DOHH2 (cell line): ENCODE data around the gene RAD51B.

Experiments
- H3F3A ChIP-seq: fragments of 200-600 bp; sonication (generic), shearing (Covaris generic); 2 replicates; pipeline ENCODE4 v1.6.0; 2016; ENCODE audit warnings: antibody characterized with exemption, mild to moderate bottlenecking; ENCODE audit not compliant: control insufficient read depth, insufficient read depth
- H3K27ac ChIP-seq: fragments of 200-600 bp; sonication (generic); 2 replicates; pipeline ENCODE4 v1.5.1; 2014; ENCODE audit warnings: low read depth, mild to moderate bottlenecking, low read length, moderate library complexity
- H3K27me3 ChIP-seq: fragments of 200-600 bp; sonication (generic); 2 replicates; pipeline ENCODE4 v1.6.1; 2014; ENCODE audit warnings: mild to moderate bottlenecking, low read length, mixed read lengths; ENCODE audit not compliant: control insufficient read depth
- H3K36me3 ChIP-seq: fragments of 200-600 bp; sonication (generic); 2 replicates; pipeline ENCODE4 v1.6.1; 2014; ENCODE audit warnings: mild to moderate bottlenecking, low read length, moderate library complexity, mixed read lengths; ENCODE audit not compliant: control insufficient read depth
- H3K4me1 ChIP-seq: fragments of 200-600 bp; sonication (generic); 2 replicates; pipeline ENCODE4 v1.6.1; 2014; ENCODE audit warnings: mild to moderate bottlenecking, low read length, mixed read lengths; ENCODE audit not compliant: control insufficient read depth
- H3K4me2 ChIP-seq: fragments of 200-600 bp; sonication (generic); 2 replicates; pipeline ENCODE4 v1.6.0; 2014; ENCODE audit warnings: mild to moderate bottlenecking, low read length, moderate library complexity
- H3K4me3 ChIP-seq: fragments of 200-600 bp; sonication (generic); 2 replicates; pipeline ENCODE4 v1.5.1; 2014; ENCODE audit warnings: mild to moderate bottlenecking, low read length, mixed read lengths
- H3K79me2 ChIP-seq: fragments of 200-600 bp; sonication (generic); 2 replicates; pipeline ENCODE4 v1.6.1; 2014; ENCODE audit warnings: mild to moderate bottlenecking, low read length, mixed read lengths; ENCODE audit not compliant: control insufficient read depth
- H3K9me2 ChIP-seq: fragments of 200-600 bp; sonication (generic); replicated peaks from 2 replicates; pipeline ENCODE4 v1.6.1; 2014; ENCODE audit warnings: mild to moderate bottlenecking, low read length, mixed read lengths; ENCODE audit not compliant: control insufficient read depth
- H3K9me3 ChIP-seq: fragments of 200-600 bp; sonication (generic); 2 replicates; pipeline ENCODE4 v1.6.1; 2014; ENCODE audit warnings: antibody characterized with exemption, low read length, mixed read lengths; ENCODE audit not compliant: control insufficient read depth, insufficient read depth
- H4K20me1 ChIP-seq: fragments of 200-600 bp; sonication (generic); 2 replicates; pipeline ENCODE4 v1.6.0; 2014; ENCODE audit warnings: low read depth, mild to moderate bottlenecking, antibody characterized with exemption, low read length, moderate library complexity; ENCODE audit not compliant: control insufficient read depth, insufficient read depth
- EZH2phosphoT487 ChIP-seq: fragments of 200-600 bp; sonication (generic); IDR thresholded peaks from 2 replicates; pipeline ENCODE4 v1.6.1; 2017; ENCODE audit warnings: borderline replicate concordance, mild to moderate bottlenecking, antibody characterized with exemption, low read length, moderate library complexity, mixed read lengths
- TF ChIP-seq, protein P1 (sequence below): fragments of 200-600 bp; sonication (generic); IDR thresholded peaks from one replicate; pipeline ENCODE4 v1.5.1; 2014; ENCODE audit warnings: antibody characterized with exemption, mild to moderate bottlenecking, low read depth, low read length; ENCODE audit not compliant: poor library complexity, severe bottlenecking

Gene RAD51B

DNA sequence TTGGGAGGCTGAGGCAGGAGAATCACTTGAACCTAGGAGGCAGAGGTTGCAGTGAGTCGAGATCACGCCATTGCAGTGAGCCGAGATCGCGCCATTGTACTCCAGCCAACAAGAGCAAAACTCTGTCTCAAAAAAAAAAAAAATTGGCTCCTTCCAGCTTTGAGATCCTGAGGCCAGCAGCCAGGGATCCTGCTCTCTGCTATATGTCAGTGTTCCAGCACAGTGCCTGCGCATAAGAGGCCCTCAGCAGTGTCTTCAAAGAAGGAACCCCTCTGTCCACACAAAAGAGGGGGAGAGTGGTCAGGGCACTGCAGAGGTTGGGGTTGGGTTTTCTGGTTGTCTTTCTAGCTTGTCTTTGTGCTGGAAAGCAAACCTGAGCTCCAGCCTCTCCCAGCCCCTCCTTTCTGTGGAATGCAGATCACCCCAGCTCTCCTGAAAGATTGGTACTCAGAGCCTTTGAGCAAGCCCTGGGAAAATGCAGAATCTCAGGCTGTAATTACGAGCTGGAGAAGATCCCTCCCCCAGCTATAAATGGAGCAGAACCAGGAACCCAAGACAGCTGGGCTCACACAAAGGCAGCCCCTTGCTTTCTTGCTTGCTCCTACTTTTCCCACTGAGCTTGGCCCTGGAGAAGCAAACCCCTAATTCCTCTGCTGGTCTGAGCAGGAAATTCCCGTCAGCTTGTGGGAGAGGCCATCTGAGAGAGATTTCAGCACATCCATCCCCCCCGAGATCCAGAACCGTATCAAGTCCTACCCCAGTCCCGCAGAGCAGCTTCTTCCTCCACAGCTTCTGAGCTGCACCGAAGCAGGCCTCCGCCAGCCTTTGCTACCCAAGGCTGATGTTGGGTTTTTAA is 767.5 kb downstream of the RAD51B start:
- H3K9me3 ChIP-seq: no peaks in the 10 kb centered on the region
- H3K4me1 ChIP-seq: no peaks in the 10 kb centered on the region
- no peaks in the 10 kb centered on the region for H4K20me1 ChIP-seq
- no peaks in the 10 kb centered on the region for H3K27me3 ChIP-seq
- no peak for TF ChIP-seq EZH2phosphoT487
- TF ChIP-seq, protein P1, sequence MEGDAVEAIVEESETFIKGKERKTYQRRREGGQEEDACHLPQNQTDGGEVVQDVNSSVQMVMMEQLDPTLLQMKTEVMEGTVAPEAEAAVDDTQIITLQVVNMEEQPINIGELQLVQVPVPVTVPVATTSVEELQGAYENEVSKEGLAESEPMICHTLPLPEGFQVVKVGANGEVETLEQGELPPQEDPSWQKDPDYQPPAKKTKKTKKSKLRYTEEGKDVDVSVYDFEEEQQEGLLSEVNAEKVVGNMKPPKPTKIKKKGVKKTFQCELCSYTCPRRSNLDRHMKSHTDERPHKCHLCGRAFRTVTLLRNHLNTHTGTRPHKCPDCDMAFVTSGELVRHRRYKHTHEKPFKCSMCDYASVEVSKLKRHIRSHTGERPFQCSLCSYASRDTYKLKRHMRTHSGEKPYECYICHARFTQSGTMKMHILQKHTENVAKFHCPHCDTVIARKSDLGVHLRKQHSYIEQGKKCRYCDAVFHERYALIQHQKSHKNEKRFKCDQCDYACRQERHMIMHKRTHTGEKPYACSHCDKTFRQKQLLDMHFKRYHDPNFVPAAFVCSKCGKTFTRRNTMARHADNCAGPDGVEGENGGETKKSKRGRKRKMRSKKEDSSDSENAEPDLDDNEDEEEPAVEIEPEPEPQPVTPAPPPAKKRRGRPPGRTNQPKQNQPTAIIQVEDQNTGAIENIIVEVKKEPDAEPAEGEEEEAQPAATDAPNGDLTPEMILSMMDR: no peak
- no peaks in the 10 kb centered on the region for H3K79me2 ChIP-seq
- H3F3A ChIP-seq: no peaks in the 10 kb centered on the region
- H3K9me2 ChIP-seq: no peaks in the 10 kb centered on the region
- no peaks in the 10 kb centered on the region for H3K36me3 ChIP-seq
- no peak overlapping the region for H3K4me2 ChIP-seq
- no peak overlapping the region for H3K27ac ChIP-seq
- no peak overlapping the region for H3K4me3 ChIP-seq

DNA sequence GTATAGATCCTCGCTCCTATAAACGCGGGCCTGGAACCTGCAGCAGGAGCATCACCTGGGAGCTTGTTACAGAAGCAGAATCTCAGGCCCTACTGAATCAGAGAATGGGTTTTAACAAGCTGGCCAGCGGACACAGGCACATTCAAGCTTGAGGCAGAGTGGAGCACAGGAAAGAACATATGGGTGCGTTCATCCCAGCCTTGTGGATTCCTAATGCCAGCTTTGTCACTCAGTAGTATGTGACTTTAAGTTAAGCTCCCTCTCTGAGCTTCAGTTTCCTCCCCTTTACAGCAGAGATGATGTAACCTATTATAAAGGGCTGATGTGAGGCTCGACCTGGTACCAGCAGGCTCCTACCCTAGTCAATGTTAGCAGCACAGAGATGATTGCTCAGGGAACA is 768.4 kb downstream of the RAD51B start:
- H3K27ac ChIP-seq: no peak overlapping the region
- H3K4me2 ChIP-seq: no peak overlapping the region

DNA sequence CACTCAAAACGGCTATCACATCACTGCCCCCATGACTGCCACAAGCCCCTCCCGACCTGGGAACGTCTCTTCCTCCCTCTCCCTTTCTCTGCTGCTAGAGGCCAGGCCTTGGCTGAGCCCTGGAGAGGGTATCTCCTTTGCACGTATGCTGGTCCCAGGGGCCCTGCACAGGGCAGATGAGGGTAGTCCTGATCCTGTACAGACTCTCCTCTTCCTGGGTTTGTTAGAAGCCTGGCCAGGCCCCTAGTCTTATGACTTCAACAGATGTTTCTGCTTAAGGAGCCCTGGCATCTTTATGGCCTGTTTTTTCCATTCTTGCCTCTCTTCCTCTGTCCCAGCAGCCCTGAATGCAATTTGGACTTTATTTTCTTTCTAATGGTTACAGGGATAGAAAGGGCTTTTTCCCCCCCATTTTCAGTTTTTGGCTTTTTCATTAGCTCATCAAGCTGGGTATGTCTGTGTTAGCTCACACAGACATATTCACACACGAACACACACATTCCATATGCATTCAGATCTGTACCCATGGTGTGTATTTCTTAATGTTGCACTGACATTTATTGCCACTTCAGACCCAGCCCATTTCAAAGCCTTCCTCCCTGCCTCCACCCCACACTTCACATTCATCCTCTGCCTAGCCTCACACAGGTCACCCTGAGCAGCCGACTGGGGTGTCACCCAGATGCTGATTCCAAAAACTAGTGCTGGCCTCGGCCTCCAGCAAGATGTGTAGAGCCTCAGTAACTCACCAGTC is 770.0 kb downstream of the RAD51B start:
- TF ChIP-seq EZH2phosphoT487: no peak
- TF ChIP-seq, protein P1: no peak
- Histone ChIP-seq H3K79me2 (no peaks in the 10 kb centered on the region), H3K27ac (no peak overlapping the region), H4K20me1 (no peaks in the 10 kb centered on the region), H3K9me3 (no peaks in the 10 kb centered on the region), H3F3A (no peaks in the 10 kb centered on the region), H3K27me3 (no peaks in the 10 kb centered on the region), H3K4me1 (peaks cover 15% of the 10 kb centered on the region), H3K4me3 (no peak overlapping the region), H3K36me3 (no peaks in the 10 kb centered on the region), H3K4me2 (no peak overlapping the region), H3K9me2 (no peaks in the 10 kb centered on the region)

More for the DNA sequence above, 768.4 kb downstream of the RAD51B start:
- H3K4me3 ChIP-seq: no peak overlapping the region
- no peaks in the 10 kb centered on the region for H3K4me1 ChIP-seq
- TF ChIP-seq, protein P1: no peak
- TF ChIP-seq EZH2phosphoT487: no peak
- no peaks in the 10 kb centered on the region for H4K20me1 ChIP-seq
- no peaks in the 10 kb centered on the region for H3F3A ChIP-seq
- H3K9me2 ChIP-seq: no peaks in the 10 kb centered on the region
- H3K9me3 ChIP-seq: no peaks in the 10 kb centered on the region
- no peaks in the 10 kb centered on the region for H3K36me3 ChIP-seq
- H3K27me3 ChIP-seq: no peaks in the 10 kb centered on the region
- no peaks in the 10 kb centered on the region for H3K79me2 ChIP-seq
